GM08714 (cell line): ENCODE measurements around the gene WDR47.
"Not testable (repeated sequence)": the region's sequence is repeated elsewhere in the genome, so short reads cannot be mapped to it uniquely, and the experiment has no call there.

Source experiments
- H3K4me3 ChIP-seq: fragments of 200-500 bp; sonication (Bioruptor generic); 2 replicates; pipeline ENCODE4 v1.5.1; 2014; ENCODE audit warnings: mild to moderate bottlenecking, low read length, inconsistent platforms
- ZNF274 ChIP-seq: IDR thresholded peaks from 2 replicates; pipeline ENCODE4 v1.6.1; 2012; ENCODE audit warnings: mild to moderate bottlenecking, low read depth, low read length

WDR47 gene

DNA sequence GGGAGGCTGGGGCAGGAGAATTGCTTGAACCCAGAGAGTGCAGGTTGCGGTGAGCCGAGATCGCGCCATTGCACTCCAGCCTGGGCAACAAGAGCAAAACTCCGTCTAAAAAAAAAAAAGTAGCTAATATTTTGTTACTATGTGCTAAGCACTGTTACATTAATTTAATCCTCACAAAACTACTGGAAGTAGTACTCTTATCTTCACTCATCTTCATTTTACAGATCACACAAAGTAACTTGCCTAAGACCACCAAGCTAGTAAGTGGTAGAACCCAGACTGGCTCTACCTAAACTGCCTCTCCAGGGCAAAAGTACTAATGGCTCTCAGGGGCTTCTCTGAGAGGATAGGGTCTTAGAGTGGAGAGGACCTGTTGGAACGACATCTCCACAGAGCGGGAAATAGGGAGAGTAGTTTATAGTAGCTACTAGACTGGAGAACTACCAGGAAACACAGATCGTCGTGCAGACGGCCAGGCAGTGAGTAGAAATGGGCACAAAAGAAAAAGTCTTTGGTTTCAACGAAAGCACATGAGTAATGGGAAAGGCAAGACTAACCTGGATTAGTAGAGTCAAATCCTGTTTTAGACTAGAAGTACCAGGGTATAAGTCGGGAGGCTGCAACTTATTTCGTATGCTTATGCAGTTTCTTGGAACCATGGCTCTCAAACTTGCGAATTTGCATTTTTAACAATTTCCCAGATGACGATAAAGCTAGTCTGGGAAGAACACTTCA is 80.0 kb downstream of the WDR47 start:
- H3K4me3 ChIP-seq = peak overlapping the region; percentile 78
- no peak for TF ChIP-seq ZNF274

DNA sequence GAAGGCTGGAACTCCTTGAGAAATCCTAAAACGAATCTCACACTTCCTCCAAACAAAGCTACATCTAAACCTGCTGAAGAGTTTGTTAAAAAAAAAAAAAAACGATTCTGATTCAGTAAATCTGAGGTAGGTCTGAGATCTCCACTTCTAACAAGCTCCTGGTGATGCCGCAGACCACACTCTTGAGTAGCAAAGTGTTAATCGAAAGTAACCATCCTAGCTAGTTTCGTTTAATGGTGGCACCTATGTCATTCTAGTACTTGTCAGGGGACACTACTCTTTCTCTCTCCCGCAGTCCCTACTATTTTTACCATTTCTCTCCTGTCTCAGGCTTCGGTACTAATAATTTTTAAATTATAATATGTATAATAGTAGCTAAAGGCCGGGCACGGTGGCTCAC is 80.7 kb downstream of the WDR47 start:
- TF ChIP-seq ZNF274 = no peak
- no peak overlapping the region for H3K4me3 ChIP-seq

DNA sequence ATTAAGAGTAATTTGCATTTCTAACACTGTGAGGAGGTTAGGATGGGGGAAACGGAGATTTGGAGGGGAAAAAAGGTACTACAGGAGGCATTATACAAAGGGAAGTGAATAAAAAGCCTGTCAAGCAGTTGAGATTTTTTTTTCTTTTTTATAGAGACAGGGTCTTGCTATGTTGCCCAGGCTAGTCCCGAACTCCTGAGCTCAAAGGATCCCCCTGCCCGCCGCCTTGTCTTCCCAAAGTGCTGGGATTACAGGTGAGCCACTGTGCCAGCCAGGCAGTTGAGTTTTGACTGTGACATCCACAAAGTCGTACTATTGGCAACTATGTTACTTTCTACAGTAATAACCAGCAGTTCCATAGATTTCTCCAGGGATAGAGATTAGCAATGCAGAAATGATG is 81.2 kb downstream of the WDR47 start:
- no peak overlapping the region for H3K4me3 ChIP-seq
- no peak for TF ChIP-seq ZNF274

DNA sequence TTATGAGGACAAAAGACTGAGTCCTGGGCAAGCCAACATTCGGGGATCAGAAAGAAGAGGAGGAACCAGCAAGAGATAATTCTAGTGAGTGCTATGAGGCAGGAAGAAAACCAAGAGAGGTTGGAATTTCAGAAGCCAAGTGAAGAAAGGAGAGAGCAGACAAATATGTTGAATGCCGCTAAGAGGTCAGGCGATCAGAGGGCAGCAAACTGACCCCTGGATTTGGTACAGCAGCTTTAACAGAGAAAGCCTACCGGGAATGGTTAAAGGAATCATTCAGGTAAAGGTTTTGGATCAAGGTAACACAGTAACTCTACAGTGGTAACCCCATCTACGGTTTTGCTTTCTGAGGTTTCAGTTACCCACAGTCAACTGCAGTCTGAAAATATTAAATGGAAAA is 84.0 kb downstream of the WDR47 start:
- H3K4me3 ChIP-seq = no peak overlapping the region
- TF ChIP-seq ZNF274 = no peak

DNA sequence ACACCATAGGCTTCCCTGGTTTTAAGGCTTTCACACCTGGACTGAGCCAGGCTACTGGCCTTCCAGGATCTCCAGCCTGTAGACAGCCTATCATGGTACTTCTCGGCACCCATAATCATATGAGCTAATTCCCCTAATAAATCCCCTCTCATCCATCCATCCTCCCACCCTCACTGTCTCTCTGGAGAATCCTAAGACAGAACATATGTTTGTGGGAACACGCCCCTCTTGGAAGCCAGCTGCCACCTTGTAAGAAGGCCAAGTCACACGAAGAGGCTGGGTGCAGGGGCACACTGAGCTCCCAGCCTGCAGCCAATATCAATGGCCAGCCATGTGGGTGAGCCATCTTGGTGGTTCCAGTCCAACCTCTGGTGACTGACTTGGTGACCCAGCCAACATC is 86.0 kb downstream of the WDR47 start:
- H3K4me3 ChIP-seq = no peak overlapping the region
- no peak for TF ChIP-seq ZNF274

DNA sequence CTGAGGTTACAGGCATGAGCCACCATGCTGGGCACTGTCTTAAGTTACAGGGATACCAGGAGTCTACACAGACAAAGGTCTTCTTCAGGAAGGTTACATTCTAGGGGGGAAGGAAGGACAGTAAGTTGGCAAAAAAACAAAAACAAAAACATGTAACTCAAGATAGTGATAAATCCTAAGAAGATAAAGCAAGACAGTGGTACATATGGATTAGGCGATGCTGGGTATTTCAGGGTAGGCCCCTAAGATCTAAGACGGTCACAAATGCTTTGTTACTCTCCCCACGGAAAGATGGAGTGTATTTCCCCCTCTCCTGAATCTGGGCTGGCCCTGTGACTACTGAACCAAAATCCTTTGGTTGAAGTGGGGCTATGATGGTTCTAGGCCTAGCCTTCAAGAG is 86.8 kb downstream of the WDR47 start:
- TF ChIP-seq ZNF274 = no peak

DNA sequence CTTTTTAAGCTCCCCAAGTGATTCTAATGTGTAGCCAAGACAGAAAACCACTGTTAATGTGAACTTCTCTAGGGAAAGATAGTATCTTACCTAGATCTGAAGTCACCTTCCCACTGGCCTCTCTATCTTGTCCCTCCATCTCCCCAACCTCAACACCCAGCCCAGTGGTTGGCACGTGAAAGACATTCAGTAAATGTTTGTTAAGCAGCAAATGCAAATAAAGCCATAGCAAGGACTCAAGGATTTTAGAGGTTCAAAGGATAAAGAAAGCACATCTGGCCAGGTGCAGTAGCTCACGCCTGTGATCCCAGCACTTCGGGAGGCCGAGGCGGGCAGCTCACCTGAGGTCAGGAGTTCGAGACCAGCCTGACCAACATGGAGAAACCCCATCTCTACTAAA is 88.5 kb downstream of the WDR47 start:
- no peak for TF ChIP-seq ZNF274
- H3K4me3 ChIP-seq = no peak overlapping the region

More for the DNA sequence above, 86.8 kb downstream of the WDR47 start:
- H3K4me3 ChIP-seq = no peak overlapping the region

DNA sequence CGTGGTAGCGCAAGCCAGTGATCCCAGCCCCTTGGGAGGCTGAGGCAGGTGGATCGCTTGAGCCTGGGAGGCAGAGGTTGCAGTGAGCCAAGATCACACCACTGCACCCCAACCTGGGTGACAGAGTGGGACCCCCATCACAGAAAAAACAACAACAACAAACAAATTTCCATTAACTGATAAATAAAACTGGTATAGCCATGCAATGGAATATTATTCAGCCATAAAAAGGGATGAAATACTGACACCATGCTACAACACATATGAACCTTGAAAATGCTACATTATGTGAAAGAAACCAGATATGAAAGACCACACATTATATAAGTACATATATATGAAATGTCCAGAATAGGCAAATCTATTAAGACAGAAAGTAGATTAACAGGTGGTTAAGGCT is 90.7 kb downstream of the WDR47 start:
- H3K4me3 ChIP-seq = no peak overlapping the region
- no peak for TF ChIP-seq ZNF274

DNA sequence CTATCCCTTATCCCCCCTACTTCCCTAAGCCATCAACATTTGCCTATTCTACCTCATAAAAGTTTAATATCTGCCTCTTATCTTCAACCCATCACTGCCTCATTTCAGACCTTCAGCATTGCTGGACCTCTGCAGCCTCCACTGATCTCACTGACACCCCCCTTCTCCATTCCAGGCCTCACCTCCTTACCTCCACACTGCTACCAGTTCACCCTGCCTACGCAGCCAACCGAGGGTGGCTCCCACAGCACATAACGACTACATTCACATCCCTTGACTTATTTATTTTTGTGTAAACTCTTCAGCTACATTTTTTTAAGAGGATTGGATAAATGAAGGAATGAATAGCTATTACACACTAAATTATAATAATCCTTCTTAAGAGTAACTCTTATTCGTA is 92.9 kb downstream of the WDR47 start:
- no peak for TF ChIP-seq ZNF274
- H3K4me3 ChIP-seq = no peak overlapping the region

DNA sequence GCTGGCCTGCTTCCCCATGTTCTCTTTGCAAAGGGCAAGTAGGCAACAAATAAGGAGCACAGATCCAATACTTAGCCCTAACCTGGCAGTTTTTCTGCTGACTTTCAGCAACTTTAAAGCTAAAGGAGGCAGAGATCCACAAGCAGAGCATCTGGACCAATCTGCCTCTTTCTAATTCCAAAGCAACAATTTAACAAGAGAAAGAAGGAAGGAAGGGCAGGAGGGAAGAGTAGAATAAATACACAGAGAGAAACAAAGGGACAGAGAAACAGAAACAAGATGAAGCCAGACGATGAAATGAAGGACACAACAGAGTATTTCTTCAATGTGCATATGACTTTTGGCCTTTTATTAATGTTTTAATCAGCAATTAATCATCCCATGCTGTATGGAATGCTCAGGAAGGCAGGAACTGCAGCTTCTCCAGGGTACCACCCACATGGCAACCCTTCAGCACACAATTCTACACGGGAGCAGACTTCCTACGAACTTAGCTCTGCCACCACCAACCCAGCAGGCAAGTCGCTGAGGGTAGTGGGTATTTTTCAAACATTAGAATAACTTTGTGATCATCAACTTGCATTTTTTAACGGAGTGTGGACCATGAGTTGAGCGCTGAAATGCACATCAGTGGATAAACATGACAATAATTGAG is 93.9 kb downstream of the WDR47 start:
- H3K4me3 ChIP-seq = no peak overlapping the region
- no peak for TF ChIP-seq ZNF274

DNA sequence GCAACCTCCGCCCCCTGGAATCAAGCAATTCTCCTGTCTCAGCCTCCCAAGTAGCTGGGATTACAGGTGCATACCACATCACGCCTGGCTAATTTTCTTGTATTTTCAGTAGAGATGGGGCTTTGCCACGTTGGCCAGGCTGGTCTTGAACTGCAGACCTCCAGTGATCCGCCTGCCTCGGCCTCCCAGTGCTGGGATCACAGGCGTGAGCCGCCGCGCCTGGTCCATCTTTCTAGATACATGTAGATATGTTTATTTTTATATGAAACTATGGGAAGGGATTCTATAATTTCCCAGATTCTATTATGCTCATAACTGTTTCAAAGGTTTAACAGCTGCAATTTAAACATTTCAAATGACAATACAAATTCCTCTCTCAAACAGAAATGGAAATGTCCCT is 105.7 kb downstream of the WDR47 start:
- TF ChIP-seq ZNF274 = no peak
- no peak overlapping the region for H3K4me3 ChIP-seq

DNA sequence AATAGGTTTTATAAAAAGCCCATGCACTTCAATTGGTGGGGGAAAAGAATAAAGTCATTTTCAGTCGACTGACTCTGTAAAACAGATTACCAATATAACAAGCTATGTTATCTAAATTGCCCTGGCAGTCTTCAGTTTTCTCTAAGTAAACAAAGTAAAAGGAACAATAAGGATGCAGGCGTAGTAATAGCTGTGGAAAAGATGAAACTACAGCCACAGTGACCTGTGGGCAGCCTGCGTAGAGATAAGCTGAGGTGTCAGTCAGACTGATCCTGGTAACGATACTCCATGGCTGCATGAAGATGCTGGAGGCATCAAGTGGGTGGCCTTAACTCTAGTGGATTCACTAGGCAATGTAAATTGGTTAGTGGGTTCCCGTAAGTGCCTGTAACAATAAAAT is 108.0 kb downstream of the WDR47 start:
- no peak overlapping the region for H3K4me3 ChIP-seq
- no peak for TF ChIP-seq ZNF274

DNA sequence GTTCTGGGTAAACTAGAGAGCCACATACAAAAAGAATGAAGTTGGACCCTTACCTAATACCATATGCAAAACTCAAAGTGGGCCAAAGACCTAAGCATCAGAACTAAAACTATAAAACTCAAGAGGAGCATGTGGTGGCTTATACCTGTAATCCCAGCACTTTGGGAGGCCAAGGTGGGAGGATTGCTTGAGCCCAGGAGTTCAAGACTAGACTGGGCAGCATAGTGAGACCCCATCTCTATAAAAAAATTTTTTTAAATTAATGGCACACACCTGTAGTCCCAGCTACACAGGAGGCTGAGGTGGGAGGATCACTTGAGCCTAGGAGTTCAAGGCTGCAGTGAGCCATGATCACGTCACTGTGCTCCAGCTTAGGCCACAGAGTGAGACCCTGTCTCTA is 114.3 kb downstream of the WDR47 start:
- not testable (repeated sequence) for H3K4me3 ChIP-seq

DNA sequence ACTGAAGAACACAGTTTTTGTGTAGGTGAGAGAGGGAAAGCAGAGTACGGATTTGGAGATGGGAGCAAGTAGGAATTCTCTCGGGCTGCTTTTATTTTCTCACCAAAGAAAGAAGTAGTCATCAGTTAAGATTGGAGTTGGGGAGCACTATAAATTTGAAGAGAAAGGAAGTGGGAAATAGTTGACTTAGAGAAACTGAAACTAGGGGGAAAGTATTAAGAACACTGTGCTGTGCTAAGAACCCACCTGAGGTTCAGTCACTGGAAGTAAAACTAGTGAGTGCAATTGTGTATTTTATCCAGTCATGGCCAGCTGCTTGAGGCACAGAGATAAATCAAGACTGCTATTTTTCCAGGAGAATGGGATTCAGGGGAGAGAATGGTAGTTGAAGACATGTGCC is 116.0 kb downstream of the WDR47 start:
- TF ChIP-seq ZNF274 = no peak

More for the DNA sequence above, 116.0 kb downstream of the WDR47 start:
- H3K4me3 ChIP-seq = no peak overlapping the region
